Adipocyte (in vitro differentiated cells): ENCODE measurements around the gene CPS1.

Source experiments
- DNase-seq: peaks from one replicate; pipeline ENCODE4 v3.0.0-alpha.2; 2015; ENCODE audit warnings: low read depth
- H3K27me3 ChIP-seq: replicated peaks from 2 replicates; pipeline ENCODE4 v1.7.0; 2013; ENCODE audit warnings: mild to moderate bottlenecking, low read length, moderate library complexity; ENCODE audit not compliant: control insufficient read depth, insufficient read depth
- H3K36me3 ChIP-seq: 2 replicates; pipeline ENCODE4 v1.7.0; 2013; ENCODE audit warnings: low read length, mild to moderate bottlenecking, moderate library complexity; ENCODE audit not compliant: control insufficient read depth, insufficient read depth, severe bottlenecking
- H3K4me1 ChIP-seq: 2 replicates; pipeline ENCODE4 v1.7.0; 2013; ENCODE audit warnings: mild to moderate bottlenecking, low read length, moderate library complexity; ENCODE audit not compliant: control insufficient read depth, insufficient read depth
- H3K4me3 ChIP-seq: 2 replicates; pipeline ENCODE4 v1.7.0; 2013; ENCODE audit warnings: mild to moderate bottlenecking, low read length, moderate library complexity
- H3K9ac ChIP-seq: 2 replicates; pipeline ENCODE4 v1.7.0; 2013; ENCODE audit warnings: mild to moderate bottlenecking, low read length, moderate library complexity
- H3K9me3 ChIP-seq: 2 replicates; pipeline ENCODE4 v1.7.0; 2013; ENCODE audit warnings: mild to moderate bottlenecking, low read length, moderate library complexity; ENCODE audit not compliant: control insufficient read depth

The CPS1 gene

DNA sequence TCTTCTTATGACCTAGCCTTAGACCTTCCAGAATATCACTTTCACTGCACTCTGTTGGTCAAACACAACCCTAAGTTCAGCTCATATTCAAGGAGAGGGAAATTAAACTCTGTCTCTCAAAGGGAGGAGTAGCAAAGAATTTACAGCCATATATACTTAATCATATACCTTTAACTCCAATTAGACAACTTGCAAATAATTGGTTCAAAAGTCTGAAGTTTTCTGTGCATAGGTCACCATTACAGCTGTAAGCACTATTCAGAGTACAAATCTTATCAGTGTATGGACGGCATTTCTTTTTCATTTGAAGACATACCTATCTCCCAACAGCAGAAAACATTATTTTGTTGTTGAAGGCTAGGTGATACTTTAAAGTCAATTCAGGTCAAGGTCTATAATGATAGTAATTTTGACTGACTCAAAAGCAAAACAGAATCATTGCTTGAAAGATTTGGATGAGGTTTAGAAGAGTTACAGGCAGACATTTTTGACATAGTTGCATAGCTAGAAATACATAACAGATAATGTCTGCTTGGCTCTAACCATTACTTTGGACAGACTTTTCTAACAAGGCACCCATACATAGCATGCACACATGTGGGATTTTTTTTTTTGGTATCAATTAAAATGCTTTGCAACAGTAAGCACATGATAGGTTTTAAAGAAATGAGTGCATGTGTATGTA lies 131.5 kb downstream of the CPS1 start:
- no peak for DNase-seq
- H3K27me3 ChIP-seq = no peaks in the 10 kb centered on the region
- H3K9ac ChIP-seq = no peak overlapping the region
- no peaks in the 10 kb centered on the region for H3K36me3 ChIP-seq
- no peaks in the 10 kb centered on the region for H3K9me3 ChIP-seq
- no peak overlapping the region for H3K4me3 ChIP-seq
- no peaks in the 10 kb centered on the region for H3K4me1 ChIP-seq

DNA sequence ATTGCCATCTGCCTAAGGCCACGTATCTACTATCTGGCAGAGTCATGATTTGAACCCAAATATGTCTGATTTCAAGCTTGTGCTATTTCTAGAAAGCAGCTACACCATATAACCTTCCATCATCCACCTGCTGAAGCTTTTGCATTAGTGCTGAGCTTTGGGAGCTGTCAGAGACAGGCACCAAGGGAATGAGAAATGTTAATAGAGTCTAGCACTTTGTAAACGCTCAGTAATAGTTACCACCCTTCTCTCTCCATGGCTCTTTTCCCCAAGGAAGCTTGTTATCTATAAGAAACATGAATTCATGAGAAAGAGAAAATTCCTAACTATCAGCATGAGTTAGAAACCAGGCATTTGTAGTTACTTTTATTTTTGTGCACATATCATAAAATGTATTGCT lies 151.5 kb downstream of the CPS1 start:
- Histone ChIP-seq H3K27me3 (peaks cover 2% of the 10 kb centered on the region), H3K9ac (no peak overlapping the region), H3K9me3 (no peaks in the 10 kb centered on the region), H3K4me1 (no peaks in the 10 kb centered on the region), H3K36me3 (no peaks in the 10 kb centered on the region), H3K4me3 (no peak overlapping the region)
- DNase-seq = no peak

DNA sequence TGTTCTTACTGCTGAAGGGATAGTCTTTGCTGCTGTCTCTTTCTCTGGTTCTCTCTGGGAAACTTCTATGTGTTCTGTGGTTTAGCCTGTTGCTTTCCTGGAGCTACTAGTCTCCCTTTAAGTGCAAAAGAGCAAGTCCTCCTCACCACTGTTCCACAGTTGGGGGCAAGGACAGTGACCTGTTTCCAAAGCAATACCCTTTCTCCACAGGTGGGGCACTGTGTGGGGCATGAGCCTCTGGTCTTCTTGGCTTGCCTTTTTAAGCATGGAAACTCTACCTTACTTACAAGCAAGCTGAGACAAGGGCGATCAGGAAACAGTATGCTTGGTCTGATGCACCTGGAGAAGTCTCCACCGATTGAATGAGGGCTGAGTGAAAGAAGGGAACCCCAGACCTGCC lies 156.7 kb downstream of the CPS1 start:
- Histone ChIP-seq H3K9me3 (no peaks in the 10 kb centered on the region), H3K9ac (no peak overlapping the region), H3K27me3 (peaks cover 8% of the 10 kb centered on the region), H3K4me1 (no peaks in the 10 kb centered on the region), H3K36me3 (no peaks in the 10 kb centered on the region), H3K4me3 (no peak overlapping the region)
- DNase-seq = no peak

DNA sequence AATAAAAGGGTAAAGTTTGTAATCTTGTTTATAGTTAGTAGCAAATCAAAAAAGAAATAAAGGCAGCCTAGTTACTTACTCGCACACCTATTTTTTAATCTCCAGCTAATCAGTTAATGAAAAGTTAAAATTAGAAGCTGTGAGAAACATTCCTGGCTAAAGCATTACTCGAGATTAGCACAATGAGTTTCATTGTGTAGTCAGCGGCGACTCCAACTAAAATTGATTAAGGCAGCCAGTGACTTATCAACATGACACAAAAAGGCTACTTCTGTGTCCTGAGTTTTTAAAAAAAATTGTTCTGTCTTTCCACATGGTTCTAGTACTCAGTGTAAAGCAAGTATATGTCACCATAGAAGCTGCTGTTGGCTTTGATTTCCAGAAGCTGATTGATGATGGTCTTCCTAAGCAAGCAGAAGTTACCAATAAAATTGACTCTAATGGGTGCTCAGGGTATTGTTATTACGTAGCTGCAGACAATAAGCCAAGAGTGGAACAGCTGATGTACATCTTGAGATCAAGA lies 159.2 kb downstream of the CPS1 start:
- DNase-seq = no peak
- Histone ChIP-seq H3K4me3 (no peak overlapping the region), H3K36me3 (no peaks in the 10 kb centered on the region)

DNA sequence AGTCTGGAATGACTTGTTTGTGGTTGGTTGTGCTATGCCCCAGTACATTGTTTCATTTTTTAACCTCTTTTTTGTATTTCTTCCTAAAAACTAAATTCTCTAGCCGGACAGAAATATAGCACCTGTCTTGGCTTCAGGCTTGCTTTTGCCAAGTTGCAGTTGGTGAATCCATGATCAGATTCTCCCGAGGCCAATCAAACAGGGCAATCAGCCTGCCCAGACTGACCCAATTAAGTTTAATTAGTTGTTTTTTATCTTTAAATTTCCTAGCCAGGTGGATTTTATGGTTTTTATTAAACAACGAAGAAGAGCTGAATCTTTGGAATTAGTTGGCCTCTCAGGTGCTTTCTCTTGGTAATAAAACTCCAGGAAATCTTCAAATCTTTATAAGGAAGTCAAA lies 162.1 kb downstream of the CPS1 start:
- no peak overlapping the region for H3K4me3 ChIP-seq
- H3K27me3 ChIP-seq = peaks cover under 1% of the 10 kb centered on the region
- H3K4me1 ChIP-seq = no peaks in the 10 kb centered on the region
- H3K9ac ChIP-seq = no peak overlapping the region
- no peak for DNase-seq
- H3K36me3 ChIP-seq = no peaks in the 10 kb centered on the region
- no peaks in the 10 kb centered on the region for H3K9me3 ChIP-seq

More for the DNA sequence above, 159.2 kb downstream of the CPS1 start:
- Histone ChIP-seq H3K9ac (no peak overlapping the region), H3K9me3 (no peaks in the 10 kb centered on the region), H3K4me1 (no peaks in the 10 kb centered on the region), H3K27me3 (peaks cover 8% of the 10 kb centered on the region)

DNA sequence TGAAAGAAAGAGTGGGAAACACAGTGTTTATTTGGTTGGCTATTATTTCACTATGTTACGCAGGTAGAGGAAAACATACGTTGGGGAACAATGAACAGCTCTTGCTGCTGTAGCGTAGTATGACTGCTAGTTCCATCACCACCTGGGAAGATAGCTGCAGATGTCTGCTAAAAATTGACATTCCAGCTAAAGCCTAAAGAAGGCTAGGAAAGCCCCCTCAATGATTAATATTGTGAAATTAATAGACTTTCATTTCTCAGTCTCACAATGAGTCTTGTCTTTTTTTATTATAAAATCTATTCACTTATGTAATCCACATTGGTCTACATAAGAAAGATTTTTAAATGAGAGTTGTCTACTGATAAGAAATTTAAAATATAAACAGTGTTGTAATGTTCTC lies 165.7 kb downstream of the CPS1 start:
- Histone ChIP-seq H3K9me3 (no peaks in the 10 kb centered on the region), H3K4me3 (no peak overlapping the region), H3K36me3 (no peaks in the 10 kb centered on the region), H3K9ac (no peak overlapping the region), H3K27me3 (no peaks in the 10 kb centered on the region), H3K4me1 (no peaks in the 10 kb centered on the region)
- DNase-seq = no peak

DNA sequence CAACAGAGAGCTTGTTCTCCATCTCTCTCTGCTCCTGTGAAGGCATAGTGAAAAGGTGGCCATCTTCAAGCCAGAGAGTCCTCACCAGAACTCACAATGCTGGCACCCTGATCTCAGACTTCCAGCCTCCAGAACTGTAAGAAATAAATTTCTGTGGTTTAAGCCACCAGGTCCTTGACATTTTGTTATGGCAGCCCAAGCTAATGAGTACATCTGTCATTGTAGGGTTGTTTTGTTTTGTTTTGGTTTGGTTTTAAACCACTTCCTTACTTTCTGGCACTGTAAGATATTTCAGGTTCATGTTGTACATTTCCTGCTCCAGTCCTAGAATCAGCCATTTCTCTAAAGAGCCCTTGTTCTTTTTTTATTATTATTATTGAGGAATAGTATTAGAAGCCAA lies 171.2 kb downstream of the CPS1 start:
- no peaks in the 10 kb centered on the region for H3K27me3 ChIP-seq
- H3K4me1 ChIP-seq = no peaks in the 10 kb centered on the region
- no peak for DNase-seq
- no peak overlapping the region for H3K4me3 ChIP-seq
- no peaks in the 10 kb centered on the region for H3K36me3 ChIP-seq
- H3K9me3 ChIP-seq = no peaks in the 10 kb centered on the region
- H3K9ac ChIP-seq = no peak overlapping the region
